Pancreas (tissue), 10 donors: ENCODE results near the gene PIK3CA. TPM values are rescaled to one million over a fixed set of nuclear protein-coding genes. Genes with fewer than 3 reads are reported as not detected.

Experiments used
- ATAC-seq, 4 donors: fragments of 200-7000 bp; cut with Tn5 transposase; one replicate each; pipeline versions ENCODE4 v1.8.0 to v1.9.1; 2020; ENCODE audit warnings: mild to moderate bottlenecking in 4 of 4, moderate library complexity in 4 of 4
- DNase-seq, 6 donors: peaks; one replicate each; pipeline ENCODE4 v3.0.0-alpha.2; 2020
- FAIRE-seq: peaks from 2 replicates; lab custom pipeline; 2012; peaks lifted over from hg19 to GRCh38; lab: Jason Lieb, UNC
- H3K27ac ChIP-seq, 4 donors: fragments of 200-600 bp; sonication (generic); 1 replicate in 3 of 4; 2 replicates in 1 of 4; pipeline versions ENCODE4 v1.5.0 to v1.8.0; 2020
- H3K27me3 ChIP-seq, 4 donors: fragments of 200-600 bp; one replicate each; pipeline ENCODE4 v1.8.0; 2021
- H3K36me3 ChIP-seq, 3 donors: fragments of 200-600 bp; sonication (generic) in 1 of 3; one replicate each; pipeline versions ENCODE4 v1.5.0 to v1.8.0; 2020 to 2021
- H3K4me1 ChIP-seq, 3 donors: fragments of 200-600 bp; one replicate each; pipeline ENCODE4 v1.8.0; 2021
- H3K4me3 ChIP-seq, 4 donors: fragments of 200-600 bp; sonication (generic) in 2 of 4; one replicate each; pipeline versions ENCODE4 v1.5.0 to v1.8.0; 2020 to 2021
- H3K9me3 ChIP-seq, 4 donors: fragments of 200-600 bp; one replicate each; pipeline ENCODE4 v1.8.0; 2021
- CTCF ChIP-seq, 4 donors: fragments of 200-600 bp; sonication (generic) in 3 of 4; IDR thresholded peaks; one replicate each; pipeline versions ENCODE4 v1.5.0 to v1.8.0; 2021; ENCODE audit warnings: antibody characterized with exemption in 4 of 4
- WGBS, 2 donors: extraction: QIAGEN DNeasy Blood & Tissue Kit; methylation state at CpG; one replicate each; pipeline ENCODE4 v1.1.7; 2013; 5-methylcytosine and 5-hydroxymethylcytosine counted together
- intact Hi-C, 3 donors: fragments of 100-400 bp; cut with DNase I; formaldehyde crosslinking; loops; one replicate each; pipeline versions ENCODE4 v1.11.1 to v1.14.2; 2022
- polyA plus RNA-seq, 2 donors: library from polyadenylated mRNA; stranded (reverse); fragments of 200-250 nt; gene quantifications; one replicate each; pipeline ENCODE4 v1.2.3, GENCODE V29; 2013
- total RNA-seq, 6 donors: library from RNA; stranded (reverse); fragmentation: NEBNext Ultra II Directional in 4 of 6; extraction: Animal tissue kit (Norgen Biotek cat#: 25700) in 4 of 6; gene quantifications; one replicate each; pipeline versions ENCODE4 v1.2.1 to v1.2.4, GENCODE V29; 2021 to 2023
- donor health status: healthy with polysubstance abuse.
- donor health status: DM: no; HTN: no; CAD: no; lungs with moderate emphysema.
- donor health status: DM: no; HTN: no; CAD: no.
- donor health status: control.
- donor health status: control.
- donor health status: Bipolar disorder and iron deficiency.
- donor health status: DM: yes; HTN: yes; CAD: no.
- donor health status: DM: no; HTN: no; CAD: no.
- donor health status: DM: no; HTN: no; CAD: no.
- donor health status: DM: yes; HTN: yes; CAD: no.

Gene PIK3CA
- 10 to 100 TPM in 2 of 6 donors, 1 to 10 TPM in 4; 5.9 to 15.6 (median 7.2) TPM for total RNA-seq
- polyA plus RNA-seq, result 1 to 10 TPM; 1.6 to 3.2 TPM

- Histone ChIP-seq H3K27me3 (no peaks in the 10 kb centered on the region), H3K4me1 (peaks cover 3 to 8% (median 6%) of the 10 kb centered on the region in 3 donors), H3K4me3 (peak within 1 kb of the TSS; percentile 82 to 97 (median 92)), H3K36me3 (no peaks in the 10 kb centered on the region), H3K27ac (peak within 1 kb of the TSS; percentile 89 to 98 (median 97)), H3K9me3 (peaks cover 0 to 2% (median 0%) of the 10 kb centered on the region in 4 donors)
- DNase-seq (peak; percentile 82 to 97 (median 94)), FAIRE-seq (peak; percentile 82), ATAC-seq (peak; percentile 92 to 97 (median 93))
- intact Hi-C loops, result no loop called here
- TF ChIP-seq CTCF (IDR thresholded peaks at IDR 0.05), result no peak
- WGBS, 2 donors, result 1% methylated on average over 28 to 67 of the region's 67 CpGs
These were observed at the start of gene PIK3CA for GRCh38 chr3:179147873-179148615. PIK3CA (plus strand) TSS chr3:179148357; CDS start chr3:179198826, 50,469 bp downstream.

GRCh38 chr3:179098388-179099077, 49.6 kb upstream of the PIK3CA start:
- WGBS, 2 donors, result 76 to 81% methylated on average over 7 of the region's 7 CpGs

GRCh38 chr3:179100652-179101051, 47.5 kb upstream of the PIK3CA start:
- ATAC-seq (no peak), FAIRE-seq (no peak), DNase-seq (no peak)
- no peaks in the 10 kb centered on the region for H3K27me3 ChIP-seq
- no peak overlapping the region for H3K4me3 ChIP-seq
- no peak overlapping the region for H3K27ac ChIP-seq
- no peaks in the 10 kb centered on the region for H3K9me3 ChIP-seq
- intact Hi-C loops, result loop anchor here in 1 of 3 donors (10.0 kb wide), 1 partner anchor 214 kb away; no protein-coding TSS in a partner anchor
- no peak for TF ChIP-seq CTCF (IDR thresholded peaks at IDR 0.05)
- no peaks in the 10 kb centered on the region for H3K36me3 ChIP-seq
- no peaks in the 10 kb centered on the region for H3K4me1 ChIP-seq

More at GRCh38 chr3:179098388-179099077, 49.6 kb upstream of the PIK3CA start:
- Histone ChIP-seq H3K4me1 (no peaks in the 10 kb centered on the region), H3K4me3 (no peak overlapping the region), H3K27ac (no peak overlapping the region), H3K27me3 (no peaks in the 10 kb centered on the region), H3K9me3 (no peaks in the 10 kb centered on the region), H3K36me3 (no peaks in the 10 kb centered on the region)
- intact Hi-C loops, result no loop called here
- no peak for DNase-seq
- ATAC-seq, result no peak
- no peak for FAIRE-seq
- no peak for TF ChIP-seq CTCF (IDR thresholded peaks at IDR 0.05)

- ATAC-seq, result no peak
- 6% methylated on average over 1 of the region's 1 CpG for WGBS, 2 donors
- no peak for FAIRE-seq
- Histone ChIP-seq H3K36me3 (no peaks in the 10 kb centered on the region), H3K27me3 (no peaks in the 10 kb centered on the region), H3K27ac (no peak overlapping the region), H3K9me3 (no peaks in the 10 kb centered on the region), H3K4me3 (no peak overlapping the region), H3K4me1 (no peaks in the 10 kb centered on the region)
- intact Hi-C loops, result loop anchor here in 2 of 3 donors (5.0 to 10.0 kb wide), 2 partner anchors 209 to 211 kb away; no protein-coding TSS in a partner anchor
- no peak for TF ChIP-seq CTCF (IDR thresholded peaks at IDR 0.05)
- DNase-seq, result no peak
These were observed 42.3 kb upstream of the PIK3CA start for GRCh38 chr3:179105881-179106280.
